Spleen (tissue), 7 donors: Measurements from ENCODE around the gene SLC25A1.

Experiments used
- POLR2A ChIP-seq, 3 donors: fragments of 450-650 bp; IDR thresholded peaks; one replicate each; pipeline ENCODE4 v1.5.1; 2017; ENCODE audit warnings: antibody characterized with exemption in 3 of 3, mild to moderate bottlenecking in 1 of 3
- TF ChIP-seq, protein P1 (sequence below), 11 experiments: fragments of 200-600 bp in 7 of 11; fragments of 450-650 bp in 4 of 11; sonication (generic) in 4 of 11; IDR thresholded peaks in 8 of 11; conservative IDR thresholded peaks in 3 of 11; 1 replicate in 7 of 11; 2 replicates in 4 of 11; pipeline versions ENCODE4 v1.4.0 to v1.8.0; 2016 to 2021; ENCODE audit warnings: antibody characterized with exemption in 11 of 11, inconsistent platforms in 4 of 11, mild to moderate bottlenecking in 1 of 11
- donor health status: DM: no; HTN: no; CAD: no; lungs with moderate emphysema.
- donor health status: DM: no; HTN: no; CAD: no.
- donor health status: DM: no; HTN: no; CAD: no.

DNA sequence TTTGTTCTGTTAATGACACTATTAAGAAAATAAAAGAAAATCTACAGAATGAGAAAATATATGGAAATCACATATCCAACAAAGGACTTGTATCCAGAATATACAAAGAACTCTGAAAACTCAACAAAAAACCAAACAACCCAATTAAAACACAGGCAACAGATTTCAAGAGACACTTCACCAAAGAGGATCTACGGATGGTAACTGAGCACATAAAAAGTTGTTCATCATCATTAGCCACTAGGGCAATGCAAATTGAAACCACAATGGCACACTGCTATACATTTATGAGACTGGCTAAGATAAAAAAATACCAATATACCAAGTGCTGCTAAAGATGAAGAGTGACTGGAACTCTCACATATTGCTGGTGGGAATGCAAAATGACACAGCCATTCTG is 34.5 kb upstream of the SLC25A1 start:
- TF ChIP-seq, protein P1, sequence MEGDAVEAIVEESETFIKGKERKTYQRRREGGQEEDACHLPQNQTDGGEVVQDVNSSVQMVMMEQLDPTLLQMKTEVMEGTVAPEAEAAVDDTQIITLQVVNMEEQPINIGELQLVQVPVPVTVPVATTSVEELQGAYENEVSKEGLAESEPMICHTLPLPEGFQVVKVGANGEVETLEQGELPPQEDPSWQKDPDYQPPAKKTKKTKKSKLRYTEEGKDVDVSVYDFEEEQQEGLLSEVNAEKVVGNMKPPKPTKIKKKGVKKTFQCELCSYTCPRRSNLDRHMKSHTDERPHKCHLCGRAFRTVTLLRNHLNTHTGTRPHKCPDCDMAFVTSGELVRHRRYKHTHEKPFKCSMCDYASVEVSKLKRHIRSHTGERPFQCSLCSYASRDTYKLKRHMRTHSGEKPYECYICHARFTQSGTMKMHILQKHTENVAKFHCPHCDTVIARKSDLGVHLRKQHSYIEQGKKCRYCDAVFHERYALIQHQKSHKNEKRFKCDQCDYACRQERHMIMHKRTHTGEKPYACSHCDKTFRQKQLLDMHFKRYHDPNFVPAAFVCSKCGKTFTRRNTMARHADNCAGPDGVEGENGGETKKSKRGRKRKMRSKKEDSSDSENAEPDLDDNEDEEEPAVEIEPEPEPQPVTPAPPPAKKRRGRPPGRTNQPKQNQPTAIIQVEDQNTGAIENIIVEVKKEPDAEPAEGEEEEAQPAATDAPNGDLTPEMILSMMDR (IDR thresholded peaks at IDR 0.05 in 8 of 11, conservative IDR thresholded peaks at IDR 0.05 in 3 of 11), result no peak
- no peak for TF ChIP-seq POLR2A (IDR thresholded peaks at IDR 0.05)
